Suprapubic skin (tissue), 4 donors: Measurements from ENCODE around the gene ZNF169. TPM values are rescaled to one million over a fixed set of nuclear protein-coding genes. Genes with fewer than 3 reads are reported as not detected.
"Not testable (repeated sequence)": the region's sequence is repeated elsewhere in the genome, so short reads cannot be mapped to it uniquely, and the experiment has no call there.

Source experiments
- DNase-seq, 2 donors: peaks; one replicate each; pipeline ENCODE4 v3.0.0-alpha.2; 2019; ENCODE audit warnings: low spot score in 2 of 2
- H3K27ac ChIP-seq: fragments of 200-600 bp; sonication (generic); one replicate; pipeline ENCODE4 v1.5.1; 2019
- H3K27me3 ChIP-seq: fragments of 200-600 bp; sonication (generic); one replicate; pipeline ENCODE4 v1.5.1; 2019
- H3K36me3 ChIP-seq: fragments of 200-600 bp; sonication (generic); one replicate; pipeline ENCODE4 v1.5.1; 2019
- H3K4me1 ChIP-seq: fragments of 200-600 bp; sonication (generic); one replicate; pipeline ENCODE4 v1.5.1; 2019
- H3K4me3 ChIP-seq: fragments of 200-600 bp; sonication (generic); one replicate; pipeline ENCODE4 v1.5.1; 2019; ENCODE audit warnings: mild to moderate bottlenecking
- H3K9me3 ChIP-seq: fragments of 200-600 bp; sonication (generic); one replicate; pipeline ENCODE4 v1.5.1; 2019
- WGBS: methylation state at CpG from one replicate; pipeline ENCODE4 v1.1.5; 2018; 5-methylcytosine and 5-hydroxymethylcytosine counted together
- total RNA-seq, 4 donors: library from RNA; depleted of rRNA; stranded (reverse); fragments of >200 nt; gene quantifications; one replicate each; pipeline ENCODE4 v1.1.0, GENCODE V29; 2016

The ZNF169 gene
- total RNA-seq, 4 donors from 2014 or later = 5.8 to 24.4 (median 9.6) TPM

DNA sequence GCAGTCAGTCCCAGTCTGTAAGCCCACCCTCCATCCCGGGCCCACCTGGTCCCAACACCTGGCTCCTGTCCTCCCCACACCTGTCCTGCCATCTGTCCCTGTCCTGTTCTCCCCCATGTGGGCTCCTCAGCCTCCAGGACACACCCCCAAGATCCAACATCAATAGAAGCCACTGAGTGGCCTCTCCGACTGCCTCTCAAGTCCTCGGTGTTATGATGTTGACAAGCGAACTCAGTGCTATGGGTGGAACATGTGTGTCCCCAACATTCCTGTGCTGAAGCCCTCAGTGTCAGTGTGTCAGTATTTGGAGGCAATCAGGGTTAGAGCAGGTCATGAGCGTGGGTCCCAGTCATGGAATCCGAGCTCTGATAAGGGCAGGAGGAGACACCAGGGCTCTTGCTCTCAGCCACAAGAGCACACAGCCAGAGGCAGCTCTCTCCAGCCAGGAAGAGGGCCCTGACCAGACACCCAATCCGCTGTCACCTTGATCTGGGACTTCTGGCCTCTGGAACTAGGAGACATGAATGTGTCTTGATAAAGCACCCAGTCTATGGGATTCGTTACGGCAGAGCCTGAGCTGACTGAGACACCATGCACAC, 63.3 kb downstream of the ZNF169 start:
- not testable (repeated sequence) for H3K27me3 ChIP-seq, H3K4me1 ChIP-seq, H3K27ac ChIP-seq, DNase-seq, H3K4me3 ChIP-seq, H3K36me3 ChIP-seq, H3K9me3 ChIP-seq
- 100% methylated on average over 1 of the region's 9 CpGs for WGBS

- H3K27me3 ChIP-seq, H3K9me3 ChIP-seq, H3K4me1 ChIP-seq, H3K36me3 ChIP-seq, H3K4me3 ChIP-seq, DNase-seq, H3K27ac ChIP-seq: not testable (repeated sequence)
- WGBS = 89% methylated on average over 9 of the region's 18 CpGs
Observed at GRCh38 chr9:94323153-94323798, 64.2 kb downstream of the ZNF169 start.

GRCh38 chr9:94325583-94325982, 66.5 kb downstream of the ZNF169 start:
- not testable (repeated sequence) for H3K27me3 ChIP-seq, H3K4me3 ChIP-seq, H3K4me1 ChIP-seq, H3K9me3 ChIP-seq, H3K27ac ChIP-seq, H3K36me3 ChIP-seq, DNase-seq
- 90% methylated on average over 13 of the region's 16 CpGs for WGBS

- H3K36me3 ChIP-seq, H3K4me3 ChIP-seq, H3K27ac ChIP-seq, H3K27me3 ChIP-seq, DNase-seq, H3K9me3 ChIP-seq, H3K4me1 ChIP-seq: not testable (repeated sequence)
- WGBS = no CpG with 5 or more reads among the region's 5 CpGs
Observed at GRCh38 chr9:94328544-94328943, 69.4 kb downstream of the ZNF169 start, which contains the start of gene NUTM2F. TSS of gene NUTM2F (minus strand) at chr9:94328644. CDS start at chr9:94328623, 21 bp downstream.

DNA sequence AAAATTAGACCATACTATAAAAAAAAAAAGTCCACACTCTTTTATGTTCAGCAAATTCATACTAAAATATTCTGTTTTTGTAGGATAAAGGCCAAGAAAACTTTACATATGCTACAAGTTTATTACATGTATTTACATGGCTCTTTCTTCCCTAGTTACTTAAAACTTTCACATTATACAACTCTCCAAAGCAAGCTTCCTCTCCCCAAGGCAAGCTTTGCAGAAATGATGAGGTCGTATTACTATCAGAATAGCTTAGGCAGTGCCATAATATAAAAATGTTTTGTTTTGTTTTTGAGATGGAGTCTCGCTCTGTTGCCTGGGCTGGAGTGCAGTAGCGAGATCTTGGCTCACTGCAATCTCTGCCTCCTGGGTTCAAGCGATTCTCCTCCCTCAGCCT, 77.3 kb downstream of the ZNF169 start:
- H3K36me3 ChIP-seq, H3K9me3 ChIP-seq, H3K27me3 ChIP-seq, DNase-seq, H3K27ac ChIP-seq, H3K4me1 ChIP-seq, H3K4me3 ChIP-seq: not testable (repeated sequence)
- WGBS = 94% methylated on average over 4 of the region's 4 CpGs

DNA sequence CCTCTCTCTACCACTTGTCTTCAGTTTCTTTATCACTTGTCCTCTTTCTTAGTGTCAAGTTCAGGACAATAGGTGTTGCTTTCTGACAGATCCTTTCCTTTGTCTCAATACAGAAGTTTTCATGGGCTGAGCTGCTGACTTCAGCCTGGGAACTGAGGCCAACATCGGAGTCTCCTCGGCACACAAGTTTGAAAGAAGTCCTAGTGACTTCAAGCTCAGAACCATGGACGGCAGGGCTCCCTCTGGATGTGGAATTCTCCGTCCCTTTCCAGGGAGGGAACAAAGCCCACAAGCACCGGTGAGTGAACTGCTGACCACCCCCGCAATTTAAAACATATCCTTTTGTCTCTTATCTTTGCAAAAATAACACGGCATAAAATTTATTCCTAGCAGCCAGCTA, 79.6 kb downstream of the ZNF169 start:
- not testable (repeated sequence) for H3K4me3 ChIP-seq, DNase-seq, H3K4me1 ChIP-seq, H3K36me3 ChIP-seq, H3K9me3 ChIP-seq, H3K27ac ChIP-seq, H3K27me3 ChIP-seq
- WGBS = 76% methylated on average over 6 of the region's 7 CpGs

DNA sequence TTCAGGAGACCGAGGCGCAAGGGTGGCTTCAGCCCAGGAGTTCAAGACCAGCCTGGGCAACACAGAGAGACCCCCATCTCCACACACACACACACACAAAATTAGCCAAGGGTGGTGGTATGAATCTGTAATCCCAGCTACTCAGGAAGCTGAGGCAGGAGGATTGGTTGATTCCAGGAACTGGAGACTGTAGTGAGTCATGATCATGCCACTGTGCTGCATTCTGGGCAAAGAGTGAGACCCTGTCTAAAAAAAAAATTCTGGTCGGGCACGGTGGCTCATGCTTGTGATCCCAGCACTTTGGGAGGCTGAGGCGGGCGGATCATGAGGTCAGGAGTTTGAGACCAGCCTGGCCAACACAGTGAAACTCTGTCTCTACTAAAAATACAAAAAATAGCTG, 80.6 kb downstream of the ZNF169 start:
- 95% methylated on average over 6 of the region's 6 CpGs for WGBS
- DNase-seq, H3K9me3 ChIP-seq, H3K4me3 ChIP-seq, H3K36me3 ChIP-seq, H3K27ac ChIP-seq, H3K4me1 ChIP-seq, H3K27me3 ChIP-seq: not testable (repeated sequence)

GRCh38 chr9:94340750-94341149, 81.7 kb downstream of the ZNF169 start:
- WGBS = 100% methylated on average over 2 of the region's 6 CpGs
- H3K36me3 ChIP-seq, H3K9me3 ChIP-seq, H3K27me3 ChIP-seq, H3K4me1 ChIP-seq, H3K27ac ChIP-seq, DNase-seq, H3K4me3 ChIP-seq: not testable (repeated sequence)

- not testable (repeated sequence) for H3K36me3 ChIP-seq, DNase-seq, H3K4me3 ChIP-seq, H3K9me3 ChIP-seq, H3K27ac ChIP-seq, H3K27me3 ChIP-seq, H3K4me1 ChIP-seq
- 80% methylated on average over 1 of the region's 2 CpGs for whole genome bisulfite sequencing
Observed at GRCh38 chr9:94341703-94342102, 82.6 kb downstream of the ZNF169 start.

DNA sequence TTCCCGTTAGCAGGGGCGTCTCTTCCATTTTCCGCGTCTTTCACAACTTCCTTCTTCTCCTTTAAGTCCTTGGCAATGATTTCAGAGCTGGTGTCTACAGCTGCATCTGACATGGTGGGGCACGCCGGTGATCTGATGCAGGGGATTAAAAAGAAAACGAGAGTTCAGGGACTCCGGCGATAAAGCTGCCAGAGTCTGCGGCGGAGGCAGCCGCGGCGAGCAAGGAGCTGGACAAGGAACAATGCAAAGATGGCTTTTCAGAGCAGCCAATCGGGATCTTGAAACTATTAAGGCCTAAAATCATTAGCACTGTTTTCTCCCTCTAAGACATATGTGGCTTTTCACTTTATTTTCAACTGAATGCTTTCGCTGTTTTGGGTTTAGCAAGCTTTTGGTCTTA, 88.4 kb downstream of the ZNF169 start:
- not testable (repeated sequence) for DNase-seq, H3K4me1 ChIP-seq, H3K36me3 ChIP-seq, H3K9me3 ChIP-seq, H3K27me3 ChIP-seq, H3K4me3 ChIP-seq, H3K27ac ChIP-seq
- 79% methylated on average over 16 of the region's 16 CpGs for WGBS

DNA sequence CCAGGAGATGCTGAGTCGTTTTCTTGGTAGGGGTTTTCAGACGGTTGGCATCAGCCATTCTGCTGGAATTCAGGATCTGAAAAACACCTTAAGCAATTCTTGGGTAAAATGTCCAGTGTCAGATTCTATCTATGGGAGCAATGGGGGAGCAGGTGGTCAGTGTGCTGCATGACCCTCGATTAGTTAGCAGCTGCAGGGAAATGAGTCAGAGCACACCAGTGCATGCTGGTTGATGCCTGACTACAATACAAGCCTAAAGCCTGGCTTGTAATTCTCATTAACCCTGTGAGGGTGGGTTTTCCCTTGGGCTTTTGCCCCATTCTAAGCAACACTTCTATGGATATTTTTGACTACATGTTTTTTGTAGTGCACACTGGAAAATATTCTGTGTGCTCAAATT, 89.7 kb downstream of the ZNF169 start:
- not testable (repeated sequence) for H3K27me3 ChIP-seq, H3K4me3 ChIP-seq, H3K9me3 ChIP-seq, H3K36me3 ChIP-seq, H3K4me1 ChIP-seq, DNase-seq, H3K27ac ChIP-seq
- WGBS = no CpG with 5 or more reads among the region's 3 CpGs

Other genes starting within 250 kb of the ZNF169 start
- 10 to 100 TPM in 2 of 4 donors, 1 to 10 TPM in 2; 5.0 to 17.1 (median 10.1) TPM for gene PTPDC1, start 174.8 kb upstream of the ZNF169 start, total RNA-seq
- gene NUTM2F, start 69.3 kb downstream of the ZNF169 start, total RNA-seq = under 1 TPM in 1 of 4 donors, not detected in 3; 0.24 TPM